Pancreas (tissue), 10 donors: ENCODE results near the gene KLHL35. TPM values are rescaled to one million over a fixed set of nuclear protein-coding genes. Genes with fewer than 3 reads are reported as not detected.
A peak's percentile ranks its signal among the peaks of the same experiment; 100 is the strongest.

Source experiments
- ATAC-seq, 4 donors: fragments of 200-7000 bp; cut with Tn5 transposase; one replicate each; pipeline versions ENCODE4 v1.8.0 to v1.9.1; 2020; ENCODE audit warnings: mild to moderate bottlenecking in 4 of 4, moderate library complexity in 4 of 4
- DNase-seq, 6 donors: peaks; one replicate each; pipeline ENCODE4 v3.0.0-alpha.2; 2020
- FAIRE-seq: peaks from 2 replicates; lab custom pipeline; 2012; peaks lifted over from hg19 to GRCh38; lab: Jason Lieb, UNC
- H3K27ac ChIP-seq, 4 donors: fragments of 200-600 bp; sonication (generic); 1 replicate in 3 of 4; 2 replicates in 1 of 4; pipeline versions ENCODE4 v1.5.0 to v1.8.0; 2020
- H3K27me3 ChIP-seq, 4 donors: fragments of 200-600 bp; one replicate each; pipeline ENCODE4 v1.8.0; 2021
- H3K36me3 ChIP-seq, 3 donors: fragments of 200-600 bp; sonication (generic) in 1 of 3; one replicate each; pipeline versions ENCODE4 v1.5.0 to v1.8.0; 2020 to 2021
- H3K4me1 ChIP-seq, 3 donors: fragments of 200-600 bp; one replicate each; pipeline ENCODE4 v1.8.0; 2021
- H3K4me3 ChIP-seq, 4 donors: fragments of 200-600 bp; sonication (generic) in 2 of 4; one replicate each; pipeline versions ENCODE4 v1.5.0 to v1.8.0; 2020 to 2021
- H3K9me3 ChIP-seq, 4 donors: fragments of 200-600 bp; one replicate each; pipeline ENCODE4 v1.8.0; 2021
- WGBS, 2 donors: extraction: QIAGEN DNeasy Blood & Tissue Kit; methylation state at CpG; one replicate each; pipeline ENCODE4 v1.1.7; 2013; 5-methylcytosine and 5-hydroxymethylcytosine counted together
- intact Hi-C, 3 donors: fragments of 100-400 bp; cut with DNase I; formaldehyde crosslinking; loops; one replicate each; pipeline versions ENCODE4 v1.11.1 to v1.14.2; 2022
- polyA plus RNA-seq, 2 donors: library from polyadenylated mRNA; stranded (reverse); fragments of 200-250 nt; gene quantifications; one replicate each; pipeline ENCODE4 v1.2.3, GENCODE V29; 2013
- total RNA-seq, 6 donors: library from RNA; stranded (reverse); fragmentation: NEBNext Ultra II Directional in 4 of 6; extraction: Animal tissue kit (Norgen Biotek cat#: 25700) in 4 of 6; gene quantifications; one replicate each; pipeline versions ENCODE4 v1.2.1 to v1.2.4, GENCODE V29; 2021 to 2023
- TF ChIP-seq, protein P1 (sequence below), 4 donors: fragments of 200-600 bp; sonication (generic) in 3 of 4; IDR thresholded peaks; one replicate each; pipeline versions ENCODE4 v1.5.0 to v1.8.0; 2021; ENCODE audit warnings: antibody characterized with exemption in 4 of 4
- donor health status: healthy with polysubstance abuse.
- donor health status: DM: no; HTN: no; CAD: no; lungs with moderate emphysema.
- donor health status: DM: no; HTN: no; CAD: no.
- donor health status: control.
- donor health status: control.
- donor health status: Bipolar disorder and iron deficiency.
- donor health status: DM: yes; HTN: yes; CAD: no.
- donor health status: DM: no; HTN: no; CAD: no.
- donor health status: DM: no; HTN: no; CAD: no.
- donor health status: DM: yes; HTN: yes; CAD: no.

The KLHL35 gene
- total and polyA plus RNA-seq, 8 donors = 0.97 to 3.1 (median 1.8) TPM

DNA sequence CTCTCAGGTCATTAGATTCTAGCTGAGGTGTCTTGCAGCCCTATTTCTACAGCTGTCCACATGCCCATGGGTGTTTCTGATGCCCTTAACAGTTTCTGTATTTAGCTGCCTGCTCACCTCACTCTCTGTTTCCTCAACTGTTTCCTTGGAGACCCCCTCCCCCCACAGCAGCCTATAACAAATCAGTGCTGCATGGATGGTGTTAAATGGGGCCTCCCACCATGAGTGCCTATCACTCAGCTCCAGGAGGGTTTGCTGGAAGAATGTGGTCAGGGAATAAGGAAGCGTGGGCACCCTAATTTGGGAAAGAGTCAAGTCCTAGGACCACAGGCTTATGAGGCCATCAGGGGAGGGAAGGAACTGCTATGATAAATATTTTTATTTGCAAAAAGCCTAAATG is 8.6 kb downstream of the KLHL35 start:
- Histone ChIP-seq H3K27ac (no peak overlapping the region), H3K27me3 (no peaks in the 10 kb centered on the region), H3K4me1 (peaks cover 4 to 11% (median 9%) of the 10 kb centered on the region in 3 donors), H3K4me3 (no peak overlapping the region), H3K9me3 (no peaks in the 10 kb centered on the region), H3K36me3 (no peaks in the 10 kb centered on the region)
- WGBS, 2 donors = 93 to 98% methylated on average over 1 of the region's 1 CpG
- no peak for FAIRE-seq
- ATAC-seq = no peak
- peak in 1 of 6 donors; percentile 7 for DNase-seq
- TF ChIP-seq, protein P1, sequence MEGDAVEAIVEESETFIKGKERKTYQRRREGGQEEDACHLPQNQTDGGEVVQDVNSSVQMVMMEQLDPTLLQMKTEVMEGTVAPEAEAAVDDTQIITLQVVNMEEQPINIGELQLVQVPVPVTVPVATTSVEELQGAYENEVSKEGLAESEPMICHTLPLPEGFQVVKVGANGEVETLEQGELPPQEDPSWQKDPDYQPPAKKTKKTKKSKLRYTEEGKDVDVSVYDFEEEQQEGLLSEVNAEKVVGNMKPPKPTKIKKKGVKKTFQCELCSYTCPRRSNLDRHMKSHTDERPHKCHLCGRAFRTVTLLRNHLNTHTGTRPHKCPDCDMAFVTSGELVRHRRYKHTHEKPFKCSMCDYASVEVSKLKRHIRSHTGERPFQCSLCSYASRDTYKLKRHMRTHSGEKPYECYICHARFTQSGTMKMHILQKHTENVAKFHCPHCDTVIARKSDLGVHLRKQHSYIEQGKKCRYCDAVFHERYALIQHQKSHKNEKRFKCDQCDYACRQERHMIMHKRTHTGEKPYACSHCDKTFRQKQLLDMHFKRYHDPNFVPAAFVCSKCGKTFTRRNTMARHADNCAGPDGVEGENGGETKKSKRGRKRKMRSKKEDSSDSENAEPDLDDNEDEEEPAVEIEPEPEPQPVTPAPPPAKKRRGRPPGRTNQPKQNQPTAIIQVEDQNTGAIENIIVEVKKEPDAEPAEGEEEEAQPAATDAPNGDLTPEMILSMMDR (IDR thresholded peaks at IDR 0.05) = no peak
- intact Hi-C loops = no loop called here

GRCh38 chr11:75423721-75424120 is 9.3 kb downstream of the KLHL35 start:
- 86 to 89% methylated on average over 9 of the region's 9 CpGs for WGBS, 2 donors
- Histone ChIP-seq H3K36me3 (no peaks in the 10 kb centered on the region), H3K9me3 (no peaks in the 10 kb centered on the region), H3K27ac (no peak overlapping the region), H3K27me3 (no peaks in the 10 kb centered on the region), H3K4me3 (no peak overlapping the region), H3K4me1 (peaks cover 4 to 11% (median 11%) of the 10 kb centered on the region in 3 donors)
- TF ChIP-seq, protein P1 (IDR thresholded peaks at IDR 0.05) = no peak
- intact Hi-C loops = no loop called here
- DNase-seq (peak in 3 of 6 donors; percentile 15 to 42 (median 35)), ATAC-seq (no peak), FAIRE-seq (no peak)

- peak overlapping the region; percentile 0 to 25 (median 19) for H3K27ac ChIP-seq
- intact Hi-C loops = no loop called here
- peak; percentile 46 to 66 (median 54) for DNase-seq
These were observed 10.5 kb downstream of the KLHL35 start for GRCh38 chr11:75422248-75423231.

DNA sequence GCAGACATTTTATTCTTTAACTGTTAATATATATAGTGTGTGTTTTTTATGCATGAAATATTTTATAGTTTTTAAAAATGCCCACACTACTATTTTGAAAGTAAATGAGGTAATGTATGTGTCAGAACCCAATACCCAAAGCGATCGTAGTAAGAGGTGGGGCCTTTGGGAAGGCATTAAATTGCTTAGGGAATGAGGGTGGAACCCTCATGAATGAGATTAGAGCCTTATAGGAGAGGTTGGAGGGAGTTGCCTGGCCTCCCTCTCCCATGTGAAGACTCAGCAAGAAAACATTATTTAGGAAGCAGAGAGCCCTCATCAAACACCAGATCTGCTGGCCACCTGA is 11.1 kb downstream of the KLHL35 start:
- Histone ChIP-seq H3K9me3 (no peaks in the 10 kb centered on the region), H3K27me3 (no peaks in the 10 kb centered on the region), H3K4me1 (peaks cover 4 to 11% (median 9%) of the 10 kb centered on the region in 3 donors), H3K36me3 (no peaks in the 10 kb centered on the region), H3K4me3 (no peak overlapping the region), H3K27ac (peak overlapping the region in 2 of 4 donors; percentile 20 to 25)
- no peak for DNase-seq
- 22 to 26% methylated on average over 2 of the region's 2 CpGs for WGBS, 2 donors
- TF ChIP-seq, protein P1 (IDR thresholded peaks at IDR 0.05) = no peak
- ATAC-seq = peak in 3 of 4 donors; percentile 19 to 46 (median 21)
- intact Hi-C loops = no loop called here
- no peak for FAIRE-seq

More at GRCh38 chr11:75422248-75423231, 10.5 kb downstream of the KLHL35 start:
- no peaks in the 10 kb centered on the region for H3K9me3 ChIP-seq
- FAIRE-seq (no peak), ATAC-seq (peak; percentile 75 to 84 (median 80))
- TF ChIP-seq, protein P1 (IDR thresholded peaks at IDR 0.05) = no peak
- peaks cover 4 to 11% (median 9%) of the 10 kb centered on the region in 3 donors for H3K4me1 ChIP-seq
- H3K27me3 ChIP-seq = no peaks in the 10 kb centered on the region
- WGBS, 2 donors = 38 to 39% methylated on average over 15 of the region's 15 CpGs
- H3K36me3 ChIP-seq = no peaks in the 10 kb centered on the region
- no peak overlapping the region for H3K4me3 ChIP-seq
